CD14-positive monocyte (primary cell): ENCODE data around the gene GPS2. TPM values are rescaled to one million over a fixed set of nuclear protein-coding genes. Genes with fewer than 3 reads are reported as not detected.

Experiments
- DNase-seq, 3 donors: peaks; one replicate each; pipeline ENCODE4 v3.0.0-alpha.2; 2011 to 2022
- H2AFZ ChIP-seq: 2 replicates; pipeline ENCODE4 v1.6.0; 2012; ENCODE audit warnings: mild to moderate bottlenecking, low read depth, low read length, inconsistent platforms; ENCODE audit not compliant: insufficient read depth, poor library complexity, severe bottlenecking
- H3K27ac ChIP-seq, 2 donors: 1 replicate in 1 of 2; 2 replicates in 1 of 2; pipeline ENCODE4 v1.5.1; 2012 to 2013; ENCODE audit warnings: low read length in 2 of 2, control low read depth in 1 of 2, inconsistent platforms in 1 of 2, low read depth in 1 of 2, mild to moderate bottlenecking in 1 of 2
- H3K27me3 ChIP-seq, 2 donors: one replicate each; pipeline versions ENCODE4 v1.6.0 to v1.6.1; 2011 to 2013; ENCODE audit warnings: low read length in 2 of 2; ENCODE audit not compliant: control insufficient read depth in 2 of 2, insufficient read depth in 2 of 2
- H3K36me3 ChIP-seq, 2 donors: replicated peaks in 1 of 2; 1 replicate in 1 of 2; 2 replicates in 1 of 2; pipeline versions ENCODE4 v1.5.1 to v1.6.1; 2012 to 2013; ENCODE audit warnings: low read length in 2 of 2, control low read depth in 1 of 2, inconsistent platforms in 1 of 2, mild to moderate bottlenecking in 1 of 2; ENCODE audit not compliant: insufficient read depth in 2 of 2, control insufficient read depth in 1 of 2
- H3K4me1 ChIP-seq, 2 donors: 1 replicate in 1 of 2; 2 replicates in 1 of 2; pipeline versions ENCODE4 v1.5.1 to v1.6.1; 2012 to 2013; ENCODE audit warnings: low read length in 2 of 2, control low read depth in 1 of 2, inconsistent platforms in 1 of 2, mild to moderate bottlenecking in 1 of 2, moderate library complexity in 1 of 2; ENCODE audit not compliant: insufficient read depth in 2 of 2, control insufficient read depth in 1 of 2
- H3K4me2 ChIP-seq: replicated peaks from 2 replicates; pipeline ENCODE3; 2012; ENCODE audit warnings: low read length, moderate library complexity, mild to moderate bottlenecking; ENCODE audit not compliant: poor library complexity, severe bottlenecking; ENCODE audit errors: extremely low read depth
- H3K4me3 ChIP-seq, 3 experiments: fragments of 200-600 bp in 1 of 3; sonication (generic) in 1 of 3; replicated peaks in 1 of 3; 1 replicate in 2 of 3; 2 replicates in 1 of 3; pipeline ENCODE4 v1.5.1; 2011 to 2013; ENCODE audit warnings: low read length in 3 of 3, mild to moderate bottlenecking in 3 of 3, control low read depth in 2 of 3, low read depth in 2 of 3, inconsistent platforms in 1 of 3, moderate library complexity in 1 of 3
- H3K79me2 ChIP-seq: 2 replicates; pipeline ENCODE4 v1.6.0; 2012; ENCODE audit warnings: mild to moderate bottlenecking, control low read depth, inconsistent platforms, low read length, moderate library complexity; ENCODE audit not compliant: insufficient read depth
- H3K9ac ChIP-seq: 2 replicates; pipeline ENCODE4 v1.6.0; 2017; ENCODE audit warnings: low read length, mild to moderate bottlenecking; ENCODE audit not compliant: insufficient read depth, poor library complexity, severe bottlenecking
- H3K9me3 ChIP-seq, 2 donors: replicated peaks in 1 of 2; 1 replicate in 1 of 2; 2 replicates in 1 of 2; pipeline versions ENCODE4 v1.5.1 to v1.6.1; 2012 to 2013; ENCODE audit warnings: low read length in 2 of 2, control low read depth in 1 of 2; ENCODE audit not compliant: control insufficient read depth in 1 of 2, insufficient read depth in 1 of 2
- H4K20me1 ChIP-seq: 2 replicates; pipeline ENCODE4 v1.6.0; 2012; ENCODE audit warnings: mild to moderate bottlenecking, low read length, control low read depth, moderate library complexity; ENCODE audit not compliant: insufficient read depth
- H3K27ac Mint-ChIP-seq, 7 donors: one replicate each; pipeline ENCODE4 v1.8.0; 2020; ENCODE audit warnings: mild to moderate bottlenecking in 7 of 7, mixed read lengths in 7 of 7, moderate library complexity in 6 of 7, inconsistent platforms in 2 of 7
- H3K27me3 Mint-ChIP-seq, 3 donors: one replicate each; pipeline ENCODE4 v1.8.0; 2021 to 2022; ENCODE audit warnings: low read depth in 3 of 3, mild to moderate bottlenecking in 3 of 3, mixed read lengths in 3 of 3, moderate library complexity in 3 of 3, inconsistent platforms in 1 of 3
- H3K36me3 Mint-ChIP-seq, 2 donors: one replicate each; pipeline ENCODE4 v1.8.0; 2020; ENCODE audit warnings: mixed read lengths in 2 of 2, inconsistent platforms in 1 of 2, mild to moderate bottlenecking in 1 of 2
- H3K4me1 Mint-ChIP-seq: one replicate; pipeline ENCODE4 v1.8.0; 2020; ENCODE audit warnings: mild to moderate bottlenecking, mixed read lengths
- H3K4me3 Mint-ChIP-seq, 2 donors: one replicate each; pipeline ENCODE4 v1.8.0; 2020; ENCODE audit warnings: mild to moderate bottlenecking in 2 of 2, mixed read lengths in 2 of 2, moderate library complexity in 1 of 2
- H3K9me3 Mint-ChIP-seq, 7 donors: one replicate each; pipeline ENCODE4 v1.8.0; 2020 to 2022; ENCODE audit warnings: mixed read lengths in 7 of 7, mild to moderate bottlenecking in 6 of 7, moderate library complexity in 6 of 7, inconsistent platforms in 2 of 7
- CTCF ChIP-seq: fragments of 200-600 bp; IDR thresholded peaks from one replicate; pipeline ENCODE4 v1.8.0; 2022; ENCODE audit warnings: antibody characterized with exemption, mild to moderate bottlenecking
- WGBS: methylation state at CpG from one replicate; pipeline ENCODE4 v1.1.5; 2013; ENCODE audit warnings: missing lambda C conversion rate; ENCODE audit not compliant: insufficient coverage; 5-methylcytosine and 5-hydroxymethylcytosine counted together
- intact Hi-C, 2 donors: fragments of 100-400 bp; cut with micrococcal nuclease; formaldehyde crosslinking; loops; one replicate each; pipeline versions ENCODE4 v1.15.0 to v1.15.1; 2023
- polyA minus RNA-seq: library from RNA; depleted of rRNA, polyadenylated mRNA; stranded (reverse); fragments of >200 nt; gene quantifications from 2 replicates; pipeline ENCODE4 v1.2.3, GENCODE V29; 2012
- polyA plus RNA-seq, 3 donors: library from polyadenylated mRNA; depleted of rRNA in 1 of 3; unstranded in 2 of 3; stranded (reverse) in 1 of 3; fragments of 300-500 nt in 2 of 3; fragments of >200 nt in 1 of 3; fragmentation: Illumina TruSeq in 2 of 3; gene quantifications; 1 replicate in 2 of 3; 2 replicates in 1 of 3; pipeline ENCODE4 v1.2.3, GENCODE V29; 2012 to 2021
- total RNA-seq, 12 experiments: library from RNA in 1 of 12; stranded (reverse) in 1 of 12; fragments of 120-200 nt in 1 of 12; gene quantifications; one replicate each; pipeline ENCODE4 v1.2.4 and lab custom pipeline; 2013 to 2026; ENCODE audit warnings: mixed read lengths in 6 of 12, inconsistent platforms in 1 of 12

The GPS2 gene, protein sequence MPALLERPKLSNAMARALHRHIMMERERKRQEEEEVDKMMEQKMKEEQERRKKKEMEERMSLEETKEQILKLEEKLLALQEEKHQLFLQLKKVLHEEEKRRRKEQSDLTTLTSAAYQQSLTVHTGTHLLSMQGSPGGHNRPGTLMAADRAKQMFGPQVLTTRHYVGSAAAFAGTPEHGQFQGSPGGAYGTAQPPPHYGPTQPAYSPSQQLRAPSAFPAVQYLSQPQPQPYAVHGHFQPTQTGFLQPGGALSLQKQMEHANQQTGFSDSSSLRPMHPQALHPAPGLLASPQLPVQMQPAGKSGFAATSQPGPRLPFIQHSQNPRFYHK
- 75.8 TPM for total RNA-seq (2013)
- 100 to 1,000 TPM in 1 of 3 donors, 10 to 100 TPM in 2; 53.5 to 162 (median 59.6) TPM for polyA plus RNA-seq
- polyA minus RNA-seq: 30.1 and 57.2 TPM in 2 replicates
- 1.6 to 6.8 (median 3.4) reads per million in 11 experiments for total RNA-seq (lab: John Stamatoyannopoulos, UW)

- TF ChIP-seq CTCF: no peak
- peaks cover 41% of the 10 kb centered on the region for H4K20me1 ChIP-seq
- Mint-ChIP-seq H3K27ac (peak within 1 kb of the TSS; percentile 88 to 95 (median 91)), H3K4me3 (peak within 1 kb of the TSS; percentile 77 to 85), H3K36me3 (peaks cover 54 to 77% of the 10 kb centered on the region in 2 donors), H3K9me3 (no peaks in the 10 kb centered on the region), H3K4me1 (peaks cover 37% of the 10 kb centered on the region), H3K27me3 (peaks cover 0 to under 1% (median 0%) of the 10 kb centered on the region in 3 donors)
- intact Hi-C loops: no loop called here
- peak within 1 kb of the TSS; percentile 92 for H2AFZ ChIP-seq
- under 1% methylated on average over 95 of the region's 95 CpGs for WGBS
- peaks cover 60 to 65% of the 10 kb centered on the region in 2 donors for H3K36me3 ChIP-seq
- peak within 1 kb of the TSS; percentile 77 to 93 for H3K27ac ChIP-seq
- no peaks in the 10 kb centered on the region for H3K27me3 ChIP-seq
- peaks cover 25 to 33% of the 10 kb centered on the region in 2 donors for H3K4me1 ChIP-seq
- H3K4me3 ChIP-seq: peak within 1 kb of the TSS; percentile 77 to 91 (median 82)
- H3K9me3 ChIP-seq: no peaks in the 10 kb centered on the region
- H3K4me2 ChIP-seq: peak within 1 kb of the TSS; percentile 97
- peak; percentile 83 to 88 (median 88) for DNase-seq
- H3K79me2 ChIP-seq: peaks cover 50% of the 10 kb centered on the region
- peak within 1 kb of the TSS; percentile 78 for H3K9ac ChIP-seq
These were observed at the start of gene GPS2 for GRCh38 chr17:7314719-7315569. Gene GPS2, minus strand, starts transcription at chr17:7315360. Its CDS starts 308 bp downstream, at chr17:7315052.

GRCh38 chr17:7363311-7363710, 48.2 kb upstream of the GPS2 start:
- H3K4me3 ChIP-seq: no peak overlapping the region
- no peaks in the 10 kb centered on the region for H3K4me1 Mint-ChIP-seq
- no peak overlapping the region for H2AFZ ChIP-seq

More at GRCh38 chr17:7363311-7363710, 48.2 kb upstream of the GPS2 start:
- no peak overlapping the region for H3K4me2 ChIP-seq
- H3K36me3 ChIP-seq: no peaks in the 10 kb centered on the region
- H3K27me3 ChIP-seq: no peaks in the 10 kb centered on the region
- peak overlapping the region in 1 of 7 donors; percentile 14 for H3K27ac Mint-ChIP-seq
- H4K20me1 ChIP-seq: no peaks in the 10 kb centered on the region
- whole genome bisulfite sequencing: 94% methylated on average over 6 of the region's 6 CpGs
- intact Hi-C loops: no loop called here
- H3K79me2 ChIP-seq: no peaks in the 10 kb centered on the region
- no peaks in the 10 kb centered on the region for H3K9me3 ChIP-seq
- TF ChIP-seq CTCF: no peak
- no peaks in the 10 kb centered on the region for H3K4me1 ChIP-seq
- H3K4me3 Mint-ChIP-seq: no peak overlapping the region
- H3K9ac ChIP-seq: no peak overlapping the region
- H3K27me3 Mint-ChIP-seq: peaks cover 3 to 12% (median 4%) of the 10 kb centered on the region in 3 donors
- H3K27ac ChIP-seq: no peak overlapping the region
- H3K9me3 Mint-ChIP-seq: no peaks in the 10 kb centered on the region
- DNase-seq: no peak
- no peaks in the 10 kb centered on the region for H3K36me3 Mint-ChIP-seq
